ENCODE measurements around the gene RB1.

Gene RB1

DNA sequence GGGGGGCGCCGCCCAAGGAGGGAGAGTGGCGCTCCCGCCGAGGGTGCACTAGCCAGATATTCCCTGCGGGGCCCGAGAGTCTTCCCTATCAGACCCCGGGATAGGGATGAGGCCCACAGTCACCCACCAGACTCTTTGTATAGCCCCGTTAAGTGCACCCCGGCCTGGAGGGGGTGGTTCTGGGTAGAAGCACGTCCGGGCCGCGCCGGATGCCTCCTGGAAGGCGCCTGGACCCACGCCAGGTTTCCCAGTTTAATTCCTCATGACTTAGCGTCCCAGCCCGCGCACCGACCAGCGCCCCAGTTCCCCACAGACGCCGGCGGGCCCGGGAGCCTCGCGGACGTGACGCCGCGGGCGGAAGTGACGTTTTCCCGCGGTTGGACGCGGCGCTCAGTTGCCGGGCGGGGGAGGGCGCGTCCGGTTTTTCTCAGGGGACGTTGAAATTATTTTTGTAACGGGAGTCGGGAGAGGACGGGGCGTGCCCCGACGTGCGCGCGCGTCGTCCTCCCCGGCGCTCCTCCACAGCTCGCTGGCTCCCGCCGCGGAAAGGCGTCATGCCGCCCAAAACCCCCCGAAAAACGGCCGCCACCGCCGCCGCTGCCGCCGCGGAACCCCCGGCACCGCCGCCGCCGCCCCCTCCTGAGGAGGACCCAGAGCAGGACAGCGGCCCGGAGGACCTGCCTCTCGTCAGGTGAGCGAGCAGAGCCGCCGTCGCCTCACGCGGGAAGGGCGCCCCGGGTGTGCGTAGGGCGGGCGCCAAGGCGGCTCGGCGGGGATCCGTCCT lies at the start of gene RB1:
Gene RB1 (plus strand): TSS at position 393 of the 784 bp plus-strand sequence. CDS start 162 bp downstream, at position 555.
- Histone ChIP-seq H3K4me3 (ENCODE audit: low read depth, low read length, poor library complexity, severe bottlenecking) (peak within 1 kb of the TSS; percentile 89), H3F3A (ENCODE audit: insufficient read depth, low read length) (no peaks in the 10 kb centered on the region), H3K9ac (ENCODE audit: low read length) (peak within 1 kb of the TSS; percentile 98)

DNA sequence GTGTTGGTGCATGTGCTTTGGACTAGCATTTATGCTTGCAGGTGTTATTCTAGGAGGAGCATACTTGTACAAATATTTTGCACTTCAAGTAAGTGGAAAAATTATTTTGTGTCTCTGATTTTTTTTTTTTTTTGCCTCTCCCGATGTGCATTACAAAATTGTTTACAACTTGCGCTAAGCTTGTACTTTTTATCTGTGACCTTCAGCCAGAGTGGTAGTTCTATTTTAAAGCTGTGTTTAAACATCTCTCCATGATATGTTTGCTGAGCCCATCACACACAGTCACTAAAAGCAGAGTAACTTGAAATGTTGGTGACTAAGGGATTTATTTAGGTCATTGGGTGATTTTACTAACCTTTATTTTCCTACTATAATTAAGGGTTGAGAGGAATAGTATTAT lies 49.7 kb upstream of the RB1 start:
- Histone ChIP-seq H3K9ac (ENCODE audit: low read length) (no peak overlapping the region), H3K36me3 (ENCODE audit: insufficient read depth, low read length) (peaks cover 51% of the 10 kb centered on the region), H2AFZ (ENCODE audit: low read length) (no peak overlapping the region), H3K4me1 (ENCODE audit: insufficient read depth, low read length, severe bottlenecking) (no peaks in the 10 kb centered on the region), H3K9me3 (ENCODE audit: low read length) (no peaks in the 10 kb centered on the region), H3K79me2 (ENCODE audit: insufficient read depth, low read length) (peaks cover 6% of the 10 kb centered on the region; the same call in 1 of the 2 replicates), H3K27me3 (ENCODE audit: insufficient read depth, low read length) (no peaks in the 10 kb centered on the region), H3K9me2 (ENCODE audit: low read depth, low read length) (no peaks in the 10 kb centered on the region), H3F3A (ENCODE audit: insufficient read depth, low read length) (no peaks in the 10 kb centered on the region), H3K4me3 (ENCODE audit: low read depth, low read length, poor library complexity, severe bottlenecking) (no peak overlapping the region), H3K4me2 (ENCODE audit: low read length) (no peak overlapping the region), H4K20me1 (ENCODE audit: insufficient read depth, low read length) (no peaks in the 10 kb centered on the region), H3K27ac (ENCODE audit: low read depth, low read length, poor library complexity, severe bottlenecking) (no peak overlapping the region)
- TF ChIP-seq, protein P1, sequence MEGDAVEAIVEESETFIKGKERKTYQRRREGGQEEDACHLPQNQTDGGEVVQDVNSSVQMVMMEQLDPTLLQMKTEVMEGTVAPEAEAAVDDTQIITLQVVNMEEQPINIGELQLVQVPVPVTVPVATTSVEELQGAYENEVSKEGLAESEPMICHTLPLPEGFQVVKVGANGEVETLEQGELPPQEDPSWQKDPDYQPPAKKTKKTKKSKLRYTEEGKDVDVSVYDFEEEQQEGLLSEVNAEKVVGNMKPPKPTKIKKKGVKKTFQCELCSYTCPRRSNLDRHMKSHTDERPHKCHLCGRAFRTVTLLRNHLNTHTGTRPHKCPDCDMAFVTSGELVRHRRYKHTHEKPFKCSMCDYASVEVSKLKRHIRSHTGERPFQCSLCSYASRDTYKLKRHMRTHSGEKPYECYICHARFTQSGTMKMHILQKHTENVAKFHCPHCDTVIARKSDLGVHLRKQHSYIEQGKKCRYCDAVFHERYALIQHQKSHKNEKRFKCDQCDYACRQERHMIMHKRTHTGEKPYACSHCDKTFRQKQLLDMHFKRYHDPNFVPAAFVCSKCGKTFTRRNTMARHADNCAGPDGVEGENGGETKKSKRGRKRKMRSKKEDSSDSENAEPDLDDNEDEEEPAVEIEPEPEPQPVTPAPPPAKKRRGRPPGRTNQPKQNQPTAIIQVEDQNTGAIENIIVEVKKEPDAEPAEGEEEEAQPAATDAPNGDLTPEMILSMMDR (IDR thresholded peaks at IDR 0.05; ENCODE audit: low read length) = no peak
- no peak for TF ChIP-seq EZH2 (IDR thresholded peaks at IDR 0.05; ENCODE audit: borderline replicate concordance, low read length)

More for the DNA sequence above, at the start of gene RB1:
- H3K36me3 ChIP-seq (ENCODE audit: insufficient read depth, low read length) = peaks cover 36% of the 10 kb centered on the region
- no peaks in the 10 kb centered on the region for H3K9me2 ChIP-seq (ENCODE audit: low read depth, low read length)
- peaks cover 29% of the 10 kb centered on the region for H3K79me2 ChIP-seq (ENCODE audit: insufficient read depth, low read length)
- peak within 1 kb of the TSS; percentile 99 for H3K4me2 ChIP-seq (ENCODE audit: low read length)
- no peaks in the 10 kb centered on the region for H3K9me3 ChIP-seq (ENCODE audit: low read length)
- H3K27me3 ChIP-seq (ENCODE audit: insufficient read depth, low read length) = no peaks in the 10 kb centered on the region
- H3K27ac ChIP-seq (ENCODE audit: low read depth, low read length, poor library complexity, severe bottlenecking) = peak within 1 kb of the TSS; percentile 95
- peaks cover 26% of the 10 kb centered on the region for H3K4me1 ChIP-seq (ENCODE audit: insufficient read depth, low read length, severe bottlenecking)
- TF ChIP-seq EZH2 (IDR thresholded peaks at IDR 0.05; ENCODE audit: borderline replicate concordance, low read length) = no peak
- TF ChIP-seq, protein P1 (IDR thresholded peaks at IDR 0.05; ENCODE audit: low read length) = no peak
- H2AFZ ChIP-seq (ENCODE audit: low read length) = peak within 1 kb of the TSS; percentile 93
- H4K20me1 ChIP-seq (ENCODE audit: insufficient read depth, low read length) = no peaks in the 10 kb centered on the region

DNA sequence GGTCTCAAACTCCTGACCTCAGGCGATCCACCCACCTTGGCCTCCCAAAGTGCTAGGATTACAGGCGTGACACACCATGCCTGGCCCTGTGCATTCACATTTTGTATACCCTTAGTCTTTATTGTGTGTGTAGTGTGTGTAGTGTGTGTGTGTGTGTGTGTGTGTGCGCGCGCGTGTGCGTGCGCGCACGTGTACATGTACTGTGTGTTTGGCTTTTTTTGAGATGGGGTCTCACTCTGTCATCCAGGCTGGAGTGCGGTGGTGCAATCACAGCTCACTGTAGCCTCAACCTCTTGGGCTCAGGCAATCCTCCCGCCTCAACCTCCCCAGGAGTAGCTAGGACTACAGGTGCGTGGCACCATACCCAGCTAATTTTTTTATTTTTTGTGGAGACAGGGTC lies 48.5 kb upstream of the RB1 start:
- Histone ChIP-seq H3K4me1 (ENCODE audit: insufficient read depth, low read length, severe bottlenecking) (no peaks in the 10 kb centered on the region), H3K79me2 (ENCODE audit: insufficient read depth, low read length) (peaks cover 6% of the 10 kb centered on the region; the same call in 1 of the 2 replicates), H3K9ac (ENCODE audit: low read length) (no peak overlapping the region), H3K9me2 (ENCODE audit: low read depth, low read length) (no peaks in the 10 kb centered on the region), H3K4me2 (ENCODE audit: low read length) (no peak overlapping the region), H4K20me1 (ENCODE audit: insufficient read depth, low read length) (no peaks in the 10 kb centered on the region), H3K27me3 (ENCODE audit: insufficient read depth, low read length) (no peaks in the 10 kb centered on the region), H3K27ac (ENCODE audit: low read depth, low read length, poor library complexity, severe bottlenecking) (no peak overlapping the region), H3K36me3 (ENCODE audit: insufficient read depth, low read length) (peaks cover 58% of the 10 kb centered on the region), H3F3A (ENCODE audit: insufficient read depth, low read length) (no peaks in the 10 kb centered on the region), H3K4me3 (ENCODE audit: low read depth, low read length, poor library complexity, severe bottlenecking) (no peak overlapping the region), H3K9me3 (ENCODE audit: low read length) (no peaks in the 10 kb centered on the region), H2AFZ (ENCODE audit: low read length) (no peak overlapping the region)
- TF ChIP-seq, protein P1 (IDR thresholded peaks at IDR 0.05; ENCODE audit: low read length) = no peak
- TF ChIP-seq EZH2 (IDR thresholded peaks at IDR 0.05; ENCODE audit: borderline replicate concordance, low read length) = no peak
